Measurements from ENCODE around the gene KLRF1.
"Not testable (repeated sequence)": the region's sequence is repeated elsewhere in the genome, so short reads cannot be mapped to it uniquely, and the experiment has no call there.

DNA sequence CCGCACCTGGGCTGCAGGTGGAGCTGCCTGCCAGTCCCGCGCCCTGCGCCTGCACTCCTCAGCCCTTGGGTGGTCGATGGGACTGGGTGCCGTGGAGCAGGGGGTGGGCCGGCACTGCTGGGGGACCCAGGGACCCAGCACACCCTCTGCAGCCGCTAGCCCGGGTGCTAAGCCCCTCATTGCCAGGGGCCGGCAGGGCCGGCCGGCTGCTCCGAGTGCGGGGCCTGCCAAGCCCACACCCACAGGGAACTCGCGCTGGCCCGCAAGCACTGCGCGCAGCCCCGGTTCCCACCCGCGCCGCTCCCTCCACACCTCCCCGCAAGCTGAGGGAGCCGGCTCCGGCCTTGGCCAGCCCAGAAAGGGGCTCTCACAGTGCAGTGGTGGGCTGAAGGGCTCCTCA, 48.8 kb downstream of the KLRF1 start:
- TF ChIP-seq USF1 (IDR thresholded peaks at IDR 0.05; ENCODE audit: borderline replicate concordance, low read depth); CHD2 (IDR thresholded peaks at IDR 0.05; ENCODE audit: low read length, partially characterized antibody); RXRA (IDR thresholded peaks at IDR 0.05; ENCODE audit: borderline replicate concordance, low read depth); YY1 (IDR thresholded peaks at IDR 0.05; ENCODE audit: low read depth); GABPA (IDR thresholded peaks at IDR 0.05; ENCODE audit: low read depth); USF2 (IDR thresholded peaks at IDR 0.05; ENCODE audit: borderline replicate concordance, low read depth, low read length): not testable (repeated sequence)
- TF ChIP-seq, protein P1, sequence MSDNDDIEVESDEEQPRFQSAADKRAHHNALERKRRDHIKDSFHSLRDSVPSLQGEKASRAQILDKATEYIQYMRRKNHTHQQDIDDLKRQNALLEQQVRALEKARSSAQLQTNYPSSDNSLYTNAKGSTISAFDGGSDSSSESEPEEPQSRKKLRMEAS (IDR thresholded peaks at IDR 0.05; ENCODE audit: low read depth) = not testable (repeated sequence)
- TF ChIP-seq, protein P2, sequence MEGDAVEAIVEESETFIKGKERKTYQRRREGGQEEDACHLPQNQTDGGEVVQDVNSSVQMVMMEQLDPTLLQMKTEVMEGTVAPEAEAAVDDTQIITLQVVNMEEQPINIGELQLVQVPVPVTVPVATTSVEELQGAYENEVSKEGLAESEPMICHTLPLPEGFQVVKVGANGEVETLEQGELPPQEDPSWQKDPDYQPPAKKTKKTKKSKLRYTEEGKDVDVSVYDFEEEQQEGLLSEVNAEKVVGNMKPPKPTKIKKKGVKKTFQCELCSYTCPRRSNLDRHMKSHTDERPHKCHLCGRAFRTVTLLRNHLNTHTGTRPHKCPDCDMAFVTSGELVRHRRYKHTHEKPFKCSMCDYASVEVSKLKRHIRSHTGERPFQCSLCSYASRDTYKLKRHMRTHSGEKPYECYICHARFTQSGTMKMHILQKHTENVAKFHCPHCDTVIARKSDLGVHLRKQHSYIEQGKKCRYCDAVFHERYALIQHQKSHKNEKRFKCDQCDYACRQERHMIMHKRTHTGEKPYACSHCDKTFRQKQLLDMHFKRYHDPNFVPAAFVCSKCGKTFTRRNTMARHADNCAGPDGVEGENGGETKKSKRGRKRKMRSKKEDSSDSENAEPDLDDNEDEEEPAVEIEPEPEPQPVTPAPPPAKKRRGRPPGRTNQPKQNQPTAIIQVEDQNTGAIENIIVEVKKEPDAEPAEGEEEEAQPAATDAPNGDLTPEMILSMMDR (IDR thresholded peaks at IDR 0.05) = not testable (repeated sequence)
